GM18508 (cell line): ENCODE data around the gene LRRC46.
A peak's percentile ranks its signal among the peaks of the same experiment; 100 is the strongest.

Experiments used
- ATAC-seq: cut with Tn5 transposase; IDR thresholded peaks from one replicate; pipeline ENCODE4 v1.9.1; 2021; ENCODE audit warnings: moderate number of reproducible peaks; ENCODE audit not compliant: insufficient read depth, unreplicated experiment

Gene LRRC46

GRCh38 chr17:47831003-47831933 lies at the start of gene LRRC46, which contains the start of gene MRPL10:
LRRC46 (plus strand) TSS chr17:47831670; CDS start chr17:47831990, 320 bp downstream.
MRPL10 (minus strand) TSS chr17:47831541; CDS start chr17:47831511, 30 bp downstream.
- peak; percentile 53 for ATAC-seq

GRCh38 chr17:47785538-47786123 lies 45.8 kb upstream of the LRRC46 start:
- ATAC-seq = no peak

- no peak for ATAC-seq
These were observed 41.6 kb upstream of the LRRC46 start for GRCh38 chr17:47789611-47790561.

DNA sequence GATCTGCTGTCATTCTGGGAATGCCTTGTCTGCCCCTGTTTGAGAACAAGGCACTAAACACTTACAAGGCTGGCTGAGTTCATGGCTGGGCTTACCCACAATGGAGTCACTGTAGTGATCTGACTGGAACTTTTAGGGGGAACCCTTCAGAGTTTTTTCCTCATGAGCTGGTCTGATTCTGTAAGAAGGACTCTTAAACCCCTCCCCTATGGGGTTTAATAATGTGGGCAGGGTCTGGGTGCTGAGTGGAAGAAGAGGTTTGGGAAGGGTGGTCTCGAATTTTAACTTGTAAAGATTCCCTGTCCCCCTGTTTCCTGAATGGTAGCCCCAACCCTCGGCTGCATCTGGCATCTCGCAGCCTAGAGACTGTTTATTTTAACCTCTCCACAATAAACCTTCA lies 40.4 kb upstream of the LRRC46 start:
- no peak for ATAC-seq

DNA sequence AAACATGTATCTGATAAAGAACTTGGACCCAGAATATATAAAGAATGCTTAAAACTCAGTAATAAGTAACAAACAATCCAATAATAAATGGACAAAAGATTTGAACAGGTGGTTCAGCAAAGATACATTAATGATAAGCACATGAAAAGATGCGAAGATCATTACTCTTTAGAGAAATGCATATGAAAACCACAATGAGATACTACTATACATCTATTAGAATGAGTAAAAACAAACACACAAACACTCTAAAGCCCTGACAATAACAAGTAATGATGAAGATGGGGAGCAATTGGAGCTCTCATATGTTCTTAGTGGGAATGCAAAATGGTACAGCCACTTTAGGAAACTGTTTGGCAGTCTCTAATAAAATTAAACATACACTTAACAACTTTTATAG lies 39.0 kb upstream of the LRRC46 start:
- no peak for ATAC-seq

DNA sequence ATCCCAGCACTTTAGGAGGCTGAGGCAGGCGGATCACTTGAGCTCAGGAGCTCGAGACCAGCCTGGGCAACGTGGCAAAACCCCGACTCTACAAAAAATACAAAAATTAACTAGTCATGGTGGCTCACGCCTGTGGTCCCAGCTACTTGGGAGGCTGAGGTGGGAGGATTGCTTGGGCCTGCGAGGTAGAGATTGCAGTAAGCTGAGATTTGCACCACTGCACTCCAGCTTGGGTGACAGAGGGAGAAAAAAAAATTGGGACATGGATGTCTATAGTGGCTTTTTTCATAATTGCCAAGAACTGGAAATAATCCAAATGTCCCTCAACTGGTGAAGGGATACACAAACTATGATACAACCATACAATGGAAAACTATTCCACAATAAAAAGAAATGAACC lies 38.5 kb upstream of the LRRC46 start:
- ATAC-seq = no peak

- no peak for ATAC-seq
These were observed 33.7 kb upstream of the LRRC46 start for GRCh38 chr17:47797797-47798196.

GRCh38 chr17:47800686-47801085 lies 30.8 kb upstream of the LRRC46 start:
- ATAC-seq = no peak

DNA sequence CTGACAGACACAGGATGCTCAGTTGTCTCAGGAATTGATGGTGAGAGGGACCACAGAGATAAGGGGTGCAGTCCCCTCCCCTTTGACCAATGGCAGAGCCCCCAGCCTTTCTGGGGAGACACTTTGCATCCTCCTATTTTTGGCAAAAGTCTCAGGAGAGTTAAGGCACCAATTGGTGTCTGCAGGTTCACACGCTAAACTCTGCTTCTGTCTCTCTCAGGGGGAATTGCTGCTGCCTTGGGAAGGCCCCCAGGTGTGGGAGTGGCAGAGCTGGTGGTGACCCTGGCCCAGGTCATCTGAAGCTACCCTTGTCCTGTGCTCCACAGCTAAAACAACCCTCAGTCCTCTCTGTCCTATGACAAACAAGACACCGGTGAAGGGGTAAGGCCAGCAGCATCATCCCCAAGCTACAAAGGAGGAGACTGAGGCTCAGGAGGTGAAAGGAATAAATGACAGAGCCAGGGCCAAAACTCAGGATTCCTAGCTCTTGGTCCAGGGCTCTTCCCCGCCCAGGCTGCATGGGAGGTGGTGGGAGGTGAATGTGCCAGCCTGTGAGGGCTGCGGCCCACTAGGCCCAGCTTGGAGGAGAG lies 30.2 kb upstream of the LRRC46 start:
- no peak for ATAC-seq

DNA sequence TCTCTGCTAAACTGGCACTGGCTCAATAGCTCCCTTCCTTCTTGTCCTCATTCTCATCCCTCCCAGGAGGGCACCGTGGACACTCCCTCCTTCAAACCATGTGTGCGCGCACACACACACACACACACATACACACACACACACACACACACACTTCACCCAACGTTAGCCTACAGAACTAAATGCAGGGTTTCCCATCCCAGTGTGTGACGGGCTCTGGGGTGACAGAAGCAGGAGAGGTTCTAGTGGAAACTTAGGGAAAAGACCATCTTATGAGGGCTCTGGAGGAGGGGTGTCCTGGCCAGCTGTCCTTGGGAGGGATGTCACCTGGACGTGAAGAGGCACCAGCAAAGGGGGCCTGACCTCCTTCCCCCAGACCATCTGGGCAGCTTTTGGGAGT lies 29.6 kb upstream of the LRRC46 start:
- ATAC-seq = no peak

- ATAC-seq = no peak
These were observed 29.0 kb upstream of the LRRC46 start for GRCh38 chr17:47802341-47803022.

GRCh38 chr17:47803201-47803600 lies 28.3 kb upstream of the LRRC46 start:
- ATAC-seq = no peak

DNA sequence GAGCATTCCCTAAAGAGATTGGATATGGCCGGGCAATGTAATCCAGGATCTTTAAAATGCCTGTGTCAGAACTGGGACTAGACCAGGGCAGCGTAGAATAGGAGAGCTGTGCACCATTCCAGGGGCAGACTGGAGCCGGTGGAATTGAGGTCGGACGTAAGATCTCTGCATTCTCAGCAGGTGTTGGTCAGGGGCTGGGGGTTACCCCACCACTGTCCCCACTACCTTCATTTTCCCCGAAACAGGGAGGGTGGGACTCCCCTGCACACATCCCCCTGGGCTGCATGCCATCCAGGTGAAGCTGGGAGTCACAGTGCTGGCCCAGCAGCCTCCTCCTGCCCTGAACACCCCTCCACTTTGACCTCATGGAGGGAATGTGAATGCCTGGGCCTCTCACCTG lies 27.7 kb upstream of the LRRC46 start:
- ATAC-seq = no peak

DNA sequence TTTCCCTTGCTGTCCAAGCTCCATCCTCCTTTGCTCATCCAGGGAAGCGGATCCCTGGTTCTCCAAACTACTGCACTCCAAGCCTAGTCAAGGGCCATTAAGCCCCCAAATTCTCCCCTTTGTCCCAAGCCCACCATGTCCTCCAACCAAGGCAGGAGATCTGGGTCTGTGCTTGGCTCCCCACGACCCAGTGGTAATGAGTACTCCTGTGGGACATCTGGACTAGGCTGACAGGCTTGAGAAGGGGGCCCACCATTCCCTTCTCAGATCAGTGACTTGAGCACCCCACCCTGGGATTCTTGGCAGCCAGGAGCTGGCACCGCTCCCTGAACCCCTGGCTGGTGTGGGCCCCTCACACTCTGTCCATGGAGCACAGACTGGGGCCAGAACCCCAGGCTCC lies 27.0 kb upstream of the LRRC46 start:
- ATAC-seq = no peak

- no peak for ATAC-seq
These were observed 25.2 kb upstream of the LRRC46 start for GRCh38 chr17:47806026-47806912.

- no peak for ATAC-seq
These were observed 24.6 kb upstream of the LRRC46 start for GRCh38 chr17:47806913-47807255.

DNA sequence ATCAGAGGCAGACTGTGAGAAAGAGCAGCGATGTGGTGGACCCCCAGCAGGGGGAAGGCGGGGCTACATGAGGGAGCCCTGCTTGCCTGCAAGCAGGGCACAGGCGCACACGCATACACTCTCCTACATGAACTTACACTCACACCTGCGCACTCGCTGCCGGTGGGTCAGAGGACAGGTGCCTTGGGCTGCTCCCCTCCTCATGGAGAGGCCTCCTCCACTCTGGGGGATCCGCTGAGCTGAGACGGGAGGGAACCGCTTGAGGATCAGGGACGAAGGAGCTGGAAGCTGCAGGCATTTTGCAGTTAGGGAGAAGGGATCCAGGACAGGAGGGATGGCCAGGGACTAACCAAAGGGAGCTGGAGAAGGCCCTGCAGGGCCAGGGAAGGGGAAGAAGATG lies 24.0 kb upstream of the LRRC46 start:
- ATAC-seq = no peak

DNA sequence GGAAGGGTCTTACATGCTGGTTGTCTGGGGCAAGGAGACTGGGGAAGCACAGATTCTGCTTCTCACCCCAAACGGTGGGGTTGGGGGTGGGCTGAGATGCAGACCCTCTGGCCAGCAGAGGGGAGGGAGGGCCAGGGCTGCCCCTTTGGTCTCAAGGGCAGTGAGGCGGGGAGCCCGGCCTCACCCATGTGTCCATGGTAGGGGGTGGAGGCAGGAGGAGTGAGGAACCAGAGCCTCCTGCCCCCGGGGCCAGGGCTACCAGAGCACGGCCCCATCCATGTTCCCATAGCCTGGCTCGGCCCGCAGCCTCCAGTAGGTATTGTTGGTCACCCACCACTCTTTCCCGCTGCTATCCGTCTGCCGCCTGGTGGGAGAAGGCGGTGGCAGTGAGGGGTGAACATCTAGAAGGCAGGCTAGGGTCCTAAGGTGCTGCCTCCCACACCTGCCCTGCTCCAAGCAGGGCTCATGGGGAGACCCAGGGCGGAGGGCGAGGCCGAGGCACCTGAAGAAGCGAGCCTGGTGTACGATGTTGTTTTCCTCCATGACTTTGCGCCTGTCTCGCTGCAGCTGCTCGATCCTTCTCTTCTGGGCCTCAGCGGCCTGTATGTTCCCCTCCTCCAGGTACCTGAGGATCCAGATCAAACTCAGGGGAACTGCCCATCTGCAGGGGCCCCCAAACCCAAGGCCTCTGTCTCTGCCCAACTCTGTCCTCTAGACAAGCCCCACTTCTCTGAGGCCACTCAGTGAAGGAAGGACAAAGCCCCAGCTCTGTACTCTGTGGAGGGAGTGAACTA lies 23.2 kb upstream of the LRRC46 start:
- no peak for ATAC-seq
